Brain microvascular endothelial cell (primary cell): Measurements from ENCODE around the gene DCLRE1A.

ENCODE experiments used
- DNase-seq: peaks from one replicate; pipeline ENCODE4 v3.0.0-alpha.2; 2020
- H3K27ac ChIP-seq: fragments of 250-450 bp; sonication (Bioruptor Pico); 2 replicates; pipeline ENCODE4 v1.5.1; 2020; ENCODE audit warnings: mild to moderate bottlenecking, moderate library complexity
- H3K27me3 ChIP-seq: fragments of 250-450 bp; sonication (Bioruptor Pico); replicated peaks from 2 replicates; pipeline ENCODE4 v1.5.1; 2020; ENCODE audit warnings: mild to moderate bottlenecking
- H3K36me3 ChIP-seq: fragments of 250-450 bp; sonication (Bioruptor Pico); replicated peaks from 2 replicates; pipeline ENCODE4 v1.5.1; 2020; ENCODE audit warnings: mild to moderate bottlenecking
- H3K4me3 ChIP-seq: 2 replicates; pipeline ENCODE4 v1.5.1; 2011; ENCODE audit warnings: low read depth, mild to moderate bottlenecking, control low read depth, low read length, moderate library complexity
- CTCF ChIP-seq: IDR thresholded peaks from 2 replicates; pipeline ENCODE4 v1.5.1; 2011; ENCODE audit warnings: low read depth, mild to moderate bottlenecking, moderate library complexity, low read length, control low read depth, inconsistent platforms; ENCODE audit errors: missing control alignments
- in situ Hi-C: cut with HindIII; loops from 2 replicates; pipeline ENCODE4 v1.10.0; 2017; ENCODE audit warnings: low sequenced_read_pairs, low pct_ligation_motif_present

Gene DCLRE1A

GRCh38 chr10:113893570-113893969, 39.7 kb upstream of the DCLRE1A start:
- no peak for DNase-seq
- in situ Hi-C loops: no loop called here
- Histone ChIP-seq H3K36me3 (no peaks in the 10 kb centered on the region), H3K4me3 (no peak overlapping the region), H3K27me3 (no peaks in the 10 kb centered on the region), H3K27ac (no peak overlapping the region)
- no peak for TF ChIP-seq CTCF

- Histone ChIP-seq H3K27ac (no peak overlapping the region), H3K27me3 (no peaks in the 10 kb centered on the region), H3K36me3 (no peaks in the 10 kb centered on the region), H3K4me3 (no peak overlapping the region)
- in situ Hi-C loops: no loop called here
- DNase-seq: no peak
- TF ChIP-seq CTCF: no peak
These were observed 37.6 kb upstream of the DCLRE1A start for GRCh38 chr10:113891476-113891875.

DNA sequence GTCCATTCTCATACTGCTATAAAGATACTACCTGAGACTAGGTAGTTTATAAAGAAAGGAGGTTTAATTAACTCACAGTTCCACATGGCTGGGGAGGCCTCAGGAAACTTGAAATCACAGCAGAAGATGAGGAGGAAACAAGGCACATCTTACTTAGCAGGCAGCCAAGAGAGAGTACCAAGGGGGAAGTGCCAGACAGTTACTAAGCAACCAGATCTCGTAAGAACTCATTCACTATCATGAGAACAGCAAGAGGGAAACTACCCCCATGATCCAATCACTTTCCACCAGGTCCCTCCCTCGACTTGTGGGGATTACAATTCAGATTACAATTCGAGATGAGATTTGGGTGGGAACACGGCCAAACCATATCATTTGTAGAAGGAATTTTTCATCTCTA, 36.9 kb upstream of the DCLRE1A start:
- no peak for TF ChIP-seq CTCF
- Histone ChIP-seq H3K27ac (no peak overlapping the region), H3K4me3 (no peak overlapping the region), H3K36me3 (no peaks in the 10 kb centered on the region), H3K27me3 (no peaks in the 10 kb centered on the region)
- in situ Hi-C loops: no loop called here
- DNase-seq: no peak

DNA sequence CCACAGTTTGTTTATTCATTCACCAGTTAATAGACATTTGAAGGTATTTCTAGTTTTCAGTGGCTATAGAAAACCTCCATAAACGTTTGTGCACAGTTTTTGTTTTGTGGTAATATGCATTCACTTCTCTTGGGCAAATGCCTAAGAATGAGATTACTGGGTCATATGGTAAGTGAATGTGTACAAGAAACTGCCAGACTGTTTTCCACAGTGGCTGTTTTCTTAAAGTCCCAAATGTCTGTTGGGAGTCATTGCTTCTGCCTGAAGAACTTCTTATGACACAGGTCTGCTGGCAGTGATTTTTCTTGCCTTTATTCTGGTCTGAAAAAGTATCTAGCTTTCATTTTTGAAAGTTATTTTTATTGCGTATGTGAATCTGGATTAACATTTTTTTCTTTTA, 36.0 kb upstream of the DCLRE1A start:
- TF ChIP-seq CTCF: no peak
- H3K4me3 ChIP-seq: no peak overlapping the region
- H3K27ac ChIP-seq: no peak overlapping the region
- H3K36me3 ChIP-seq: no peaks in the 10 kb centered on the region
- in situ Hi-C loops: no loop called here
- H3K27me3 ChIP-seq: no peaks in the 10 kb centered on the region
- DNase-seq: no peak

- no peak for DNase-seq
- TF ChIP-seq CTCF: no peak
- H3K27ac ChIP-seq: no peak overlapping the region
- in situ Hi-C loops: no loop called here
- H3K36me3 ChIP-seq: no peaks in the 10 kb centered on the region
- H3K4me3 ChIP-seq: no peak overlapping the region
- no peaks in the 10 kb centered on the region for H3K27me3 ChIP-seq
These were observed 28.4 kb upstream of the DCLRE1A start for GRCh38 chr10:113882240-113882639.

DNA sequence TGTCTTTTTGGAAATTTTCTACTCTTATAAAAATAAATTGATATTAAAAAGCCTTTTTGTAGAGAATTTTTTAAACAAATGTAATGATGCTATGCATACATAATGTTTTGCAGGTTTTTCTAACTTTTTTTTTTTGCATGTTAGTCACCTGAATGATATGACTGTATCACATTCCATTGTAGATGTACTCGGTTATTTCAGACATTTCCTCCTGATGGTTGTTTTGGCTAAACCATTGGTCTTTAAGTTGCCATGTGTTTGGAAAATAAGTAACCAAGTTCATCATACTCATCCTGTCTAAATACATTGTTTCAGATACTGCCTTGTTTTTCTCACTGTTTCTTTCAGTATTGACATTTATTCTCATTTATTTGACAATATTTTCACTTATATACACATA, 26.4 kb upstream of the DCLRE1A start:
- in situ Hi-C loops: no loop called here
- Histone ChIP-seq H3K27ac (no peak overlapping the region), H3K36me3 (no peaks in the 10 kb centered on the region), H3K27me3 (no peaks in the 10 kb centered on the region), H3K4me3 (no peak overlapping the region)
- DNase-seq: no peak
- TF ChIP-seq CTCF: no peak
